Immature natural killer cell (primary cell): Measurements from ENCODE around the gene GCA. TPM values are rescaled to one million over a fixed set of nuclear protein-coding genes. Genes with fewer than 3 reads are reported as not detected.

Source experiments
- DNase-seq, 3 donors: peaks; one replicate each; pipeline ENCODE4 v3.0.0; 2022; ENCODE audit warnings: mixed read lengths in 1 of 3
- H3K27ac Mint-ChIP-seq, 6 donors: one replicate each; pipeline ENCODE4 v1.8.0; 2020; ENCODE audit warnings: mixed read lengths in 6 of 6, mild to moderate bottlenecking in 5 of 6, inconsistent platforms in 4 of 6, moderate library complexity in 3 of 6
- H3K27me3 Mint-ChIP-seq, 3 donors: one replicate each; pipeline ENCODE4 v1.8.0; 2020 to 2021; ENCODE audit warnings: low read depth in 3 of 3, mild to moderate bottlenecking in 3 of 3, mixed read lengths in 3 of 3, moderate library complexity in 3 of 3, inconsistent platforms in 1 of 3
- H3K36me3 Mint-ChIP-seq, 3 donors: one replicate each; pipeline ENCODE4 v1.8.0; 2020; ENCODE audit warnings: mixed read lengths in 3 of 3, inconsistent platforms in 2 of 3, mild to moderate bottlenecking in 2 of 3
- H3K4me1 Mint-ChIP-seq, 2 donors: one replicate each; pipeline ENCODE4 v1.8.0; 2020; ENCODE audit warnings: inconsistent platforms in 2 of 2, mild to moderate bottlenecking in 2 of 2, mixed read lengths in 2 of 2, moderate library complexity in 1 of 2
- H3K4me3 Mint-ChIP-seq, 5 donors: one replicate each; pipeline ENCODE4 v1.8.0; 2020; ENCODE audit warnings: mild to moderate bottlenecking in 5 of 5, mixed read lengths in 5 of 5, inconsistent platforms in 3 of 5, moderate library complexity in 3 of 5
- H3K9me3 Mint-ChIP-seq, 6 donors: one replicate each; pipeline ENCODE4 v1.8.0; 2020; ENCODE audit warnings: mild to moderate bottlenecking in 6 of 6, mixed read lengths in 6 of 6, inconsistent platforms in 4 of 6, moderate library complexity in 3 of 6
- polyA plus RNA-seq, 3 donors: library from polyadenylated mRNA; unstranded; fragments of 300-500 nt; fragmentation: Illumina TruSeq; gene quantifications; one replicate each; pipeline ENCODE4 v1.2.3, GENCODE V29; 2021

GCA gene
- polyA plus RNA-seq, 3 donors from 2014 or later, result 6.1 to 12.6 (median 9.4) TPM

- Mint-ChIP-seq H3K36me3 (no peaks in the 10 kb centered on the region), H3K27me3 (peaks cover 5 to 12% (median 9%) of the 10 kb centered on the region in 3 donors), H3K27ac (no peak overlapping the region), H3K4me1 (peaks cover 11 to 16% of the 10 kb centered on the region in 2 donors), H3K9me3 (no peaks in the 10 kb centered on the region), H3K4me3 (no peak overlapping the region)
- DNase-seq, result no peak
These were observed 1.6 kb upstream of the GCA start for GRCh38 chr2:162342321-162342720.

GRCh38 chr2:162342841-162343240 lies 1.1 kb upstream of the GCA start:
- Mint-ChIP-seq H3K4me1 (peaks cover 11 to 16% of the 10 kb centered on the region in 2 donors), H3K9me3 (no peaks in the 10 kb centered on the region), H3K36me3 (no peaks in the 10 kb centered on the region), H3K27ac (no peak overlapping the region), H3K4me3 (peak overlapping the region in 3 of 5 donors; percentile 88 to 94 (median 88)), H3K27me3 (peaks cover 5 to 12% (median 9%) of the 10 kb centered on the region in 3 donors)
- no peak for DNase-seq

- Mint-ChIP-seq H3K36me3 (no peaks in the 10 kb centered on the region), H3K27ac (peak overlapping the region in 3 of 6 donors; percentile 60 to 78 (median 67)), H3K27me3 (peaks cover 5 to 12% (median 9%) of the 10 kb centered on the region in 3 donors), H3K9me3 (no peaks in the 10 kb centered on the region), H3K4me3 (peak overlapping the region; percentile 82 to 94 (median 88)), H3K4me1 (peaks cover 11 to 16% of the 10 kb centered on the region in 2 donors)
- no peak for DNase-seq
These were observed 474 bp upstream of the GCA start for GRCh38 chr2:162343492-162343823.

GRCh38 chr2:162344617-162344950 lies 652 bp downstream of the GCA start:
- no peak for DNase-seq
- H3K27ac Mint-ChIP-seq, result peak overlapping the region in 2 of 6 donors; percentile 26 to 64
- H3K36me3 Mint-ChIP-seq, result no peaks in the 10 kb centered on the region
- no peaks in the 10 kb centered on the region for H3K9me3 Mint-ChIP-seq
- H3K4me1 Mint-ChIP-seq, result peaks cover 11 to 16% of the 10 kb centered on the region in 2 donors
- H3K4me3 Mint-ChIP-seq, result peak overlapping the region; percentile 82 to 94 (median 88)
- peaks cover 5 to 12% (median 9%) of the 10 kb centered on the region in 3 donors for H3K27me3 Mint-ChIP-seq

- H3K36me3 Mint-ChIP-seq, result no peaks in the 10 kb centered on the region
- no peaks in the 10 kb centered on the region for H3K4me1 Mint-ChIP-seq
- H3K4me3 Mint-ChIP-seq, result no peak overlapping the region
- no peak overlapping the region for H3K27ac Mint-ChIP-seq
- no peaks in the 10 kb centered on the region for H3K9me3 Mint-ChIP-seq
- DNase-seq, result no peak
- peaks cover 0 to 3% (median 0%) of the 10 kb centered on the region in 3 donors for H3K27me3 Mint-ChIP-seq
These were observed 21.5 kb downstream of the GCA start for GRCh38 chr2:162365392-162365791.

- peaks cover 0 to 3% (median 0%) of the 10 kb centered on the region in 3 donors for H3K27me3 Mint-ChIP-seq
- H3K27ac Mint-ChIP-seq, result no peak overlapping the region
- no peak overlapping the region for H3K4me3 Mint-ChIP-seq
- H3K9me3 Mint-ChIP-seq, result no peaks in the 10 kb centered on the region
- no peaks in the 10 kb centered on the region for H3K36me3 Mint-ChIP-seq
- DNase-seq, result no peak
- no peaks in the 10 kb centered on the region for H3K4me1 Mint-ChIP-seq
These were observed 24.6 kb downstream of the GCA start for GRCh38 chr2:162368494-162368893.

GRCh38 chr2:162369551-162369950 lies 25.6 kb downstream of the GCA start:
- DNase-seq, result no peak
- no peaks in the 10 kb centered on the region for H3K36me3 Mint-ChIP-seq
- no peaks in the 10 kb centered on the region for H3K9me3 Mint-ChIP-seq
- no peaks in the 10 kb centered on the region for H3K4me1 Mint-ChIP-seq
- H3K27ac Mint-ChIP-seq, result no peak overlapping the region
- peaks cover 0 to 3% (median 0%) of the 10 kb centered on the region in 3 donors for H3K27me3 Mint-ChIP-seq
- no peak overlapping the region for H3K4me3 Mint-ChIP-seq

- H3K27me3 Mint-ChIP-seq, result peaks cover 0 to 4% (median 0%) of the 10 kb centered on the region in 3 donors
- H3K4me1 Mint-ChIP-seq, result no peaks in the 10 kb centered on the region
- H3K9me3 Mint-ChIP-seq, result no peaks in the 10 kb centered on the region
- no peak overlapping the region for H3K27ac Mint-ChIP-seq
- DNase-seq, result no peak
- no peaks in the 10 kb centered on the region for H3K36me3 Mint-ChIP-seq
- H3K4me3 Mint-ChIP-seq, result no peak overlapping the region
These were observed 27.0 kb downstream of the GCA start for GRCh38 chr2:162370931-162371330.

- peaks cover 0 to 8% (median 0%) of the 10 kb centered on the region in 3 donors for H3K27me3 Mint-ChIP-seq
- no peak overlapping the region for H3K4me3 Mint-ChIP-seq
- no peaks in the 10 kb centered on the region for H3K9me3 Mint-ChIP-seq
These were observed 28.9 kb downstream of the GCA start for GRCh38 chr2:162372818-162373217.

GRCh38 chr2:162379719-162380580 lies 36.0 kb downstream of the GCA start:
- H3K36me3 Mint-ChIP-seq, result no peaks in the 10 kb centered on the region
- H3K4me1 Mint-ChIP-seq, result no peaks in the 10 kb centered on the region
- peak overlapping the region in 1 of 5 donors; percentile 46 for H3K4me3 Mint-ChIP-seq
- no peak overlapping the region for H3K27ac Mint-ChIP-seq
- H3K9me3 Mint-ChIP-seq, result no peaks in the 10 kb centered on the region
- DNase-seq, result no peak
- peaks cover 0 to 4% (median 2%) of the 10 kb centered on the region in 3 donors for H3K27me3 Mint-ChIP-seq

More at GRCh38 chr2:162372818-162373217, 28.9 kb downstream of the GCA start:
- no peak for DNase-seq
- Mint-ChIP-seq H3K4me1 (no peaks in the 10 kb centered on the region), H3K36me3 (no peaks in the 10 kb centered on the region), H3K27ac (no peak overlapping the region)

GRCh38 chr2:162381851-162382250 lies 37.9 kb downstream of the GCA start:
- Mint-ChIP-seq H3K36me3 (no peaks in the 10 kb centered on the region), H3K4me3 (no peak overlapping the region), H3K27me3 (peaks cover 0 to 2% (median 0%) of the 10 kb centered on the region in 3 donors)

GRCh38 chr2:162382278-162382677 lies 38.3 kb downstream of the GCA start:
- no peak overlapping the region for H3K4me3 Mint-ChIP-seq
- peaks cover 0 to 2% (median 0%) of the 10 kb centered on the region in 3 donors for H3K27me3 Mint-ChIP-seq
- no peaks in the 10 kb centered on the region for H3K9me3 Mint-ChIP-seq
- no peak for DNase-seq
- no peaks in the 10 kb centered on the region for H3K36me3 Mint-ChIP-seq
- no peaks in the 10 kb centered on the region for H3K4me1 Mint-ChIP-seq
- no peak overlapping the region for H3K27ac Mint-ChIP-seq

More at GRCh38 chr2:162381851-162382250, 37.9 kb downstream of the GCA start:
- Mint-ChIP-seq H3K9me3 (no peaks in the 10 kb centered on the region), H3K4me1 (no peaks in the 10 kb centered on the region), H3K27ac (no peak overlapping the region)
- no peak for DNase-seq

- Mint-ChIP-seq H3K9me3 (no peaks in the 10 kb centered on the region), H3K4me3 (no peak overlapping the region), H3K27me3 (peaks cover 0 to under 1% (median 0%) of the 10 kb centered on the region in 3 donors), H3K27ac (no peak overlapping the region), H3K36me3 (no peaks in the 10 kb centered on the region), H3K4me1 (no peaks in the 10 kb centered on the region)
- DNase-seq, result no peak
These were observed 41.6 kb downstream of the GCA start for GRCh38 chr2:162385536-162385935.

GRCh38 chr2:162390801-162391200 lies 46.9 kb downstream of the GCA start:
- Mint-ChIP-seq H3K27ac (no peak overlapping the region), H3K9me3 (peaks cover 0 to 6% (median 0%) of the 10 kb centered on the region in 6 donors), H3K4me3 (no peak overlapping the region), H3K27me3 (peaks cover 0 to 4% (median 2%) of the 10 kb centered on the region in 3 donors), H3K36me3 (no peaks in the 10 kb centered on the region), H3K4me1 (no peaks in the 10 kb centered on the region)
- DNase-seq, result no peak
